Measurements from ENCODE around the gene SIGLEC7. TPM values are rescaled to one million over a fixed set of nuclear protein-coding genes. Genes with fewer than 3 reads are reported as not detected.

The SIGLEC7 gene
- total RNA-seq, 4 donors from 2014 or later, result 0.19 to 2.2 (median 0.92) TPM; not detected in 1

DNA sequence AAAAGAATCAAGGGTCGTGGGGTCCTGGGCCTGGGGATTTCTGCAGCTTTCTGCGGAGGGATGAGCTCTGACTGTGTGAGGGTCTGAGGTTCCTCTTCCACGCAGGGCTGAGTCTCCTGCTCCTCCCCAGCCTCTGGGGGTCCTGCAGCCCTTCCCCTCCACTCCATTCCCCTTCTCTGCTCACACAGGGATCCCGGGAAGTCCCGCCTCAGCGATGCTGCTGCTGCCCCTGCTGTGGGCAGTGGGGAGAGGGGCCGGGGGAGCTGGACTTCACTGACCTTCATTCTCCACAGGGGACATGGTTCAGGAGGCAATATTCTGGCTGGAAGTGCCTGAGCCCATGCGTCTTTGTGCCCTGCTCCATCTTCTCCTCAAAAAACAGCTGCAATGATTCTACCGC, 56.5 kb downstream of the SIGLEC7 start:
- no peak for TF ChIP-seq EP300 (IDR thresholded peaks at IDR 0.05)
- no peak for TF ChIP-seq POLR2AphosphoS5 (IDR thresholded peaks at IDR 0.05)
- no peak for TF ChIP-seq POLR2A (IDR thresholded peaks at IDR 0.05; ENCODE audit: low read depth)
- TF ChIP-seq CTCF (IDR thresholded peaks at IDR 0.05), result no peak
- WGBS, result 59% methylated on average over 9 of the region's 9 CpGs
- intact Hi-C loops (cut with DNase I), result no loop called here
- no peak overlapping the region for H3K4me3 ChIP-seq
- peaks cover 0 to 58% (median 0%) of the 10 kb centered on the region in 4 donors for H3K27me3 ChIP-seq
- H3K27ac ChIP-seq (replicated peaks in 1 of 4), result no peak overlapping the region
- H3K4me1 ChIP-seq, result no peaks in the 10 kb centered on the region
- DNase-seq (ENCODE audit: extremely low spot score), result no peak
- no peaks in the 10 kb centered on the region for H3K9me3 ChIP-seq
- H3K36me3 ChIP-seq, result no peaks in the 10 kb centered on the region

DNA sequence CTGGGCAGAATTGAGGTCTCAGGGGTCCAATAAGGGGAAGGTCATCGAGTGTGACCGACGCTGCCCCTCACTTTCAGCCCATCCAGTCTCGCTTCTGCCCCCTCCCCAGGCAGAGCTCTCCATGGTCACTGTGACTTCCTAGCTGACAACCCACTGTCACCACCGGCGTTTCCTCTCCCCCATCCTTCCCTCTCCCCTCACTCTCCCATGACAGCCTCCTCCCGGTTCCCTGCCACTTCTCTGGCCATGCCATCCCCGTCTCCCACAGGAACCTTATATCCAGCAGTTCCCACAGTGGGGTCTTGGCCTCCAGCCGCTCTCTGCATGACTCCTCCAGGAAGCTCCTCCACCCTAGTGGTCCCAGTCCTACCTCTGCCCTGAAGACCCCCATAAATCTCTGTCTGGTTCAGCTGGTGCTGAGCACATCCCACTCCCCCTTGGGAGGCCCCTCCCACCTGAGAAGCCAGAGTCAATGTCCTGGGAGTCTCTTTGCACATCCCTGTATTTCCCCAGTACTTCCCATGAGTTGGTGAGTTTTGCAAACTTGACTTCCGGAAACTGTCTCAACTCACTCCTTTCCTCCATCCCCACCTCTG, 58.1 kb downstream of the SIGLEC7 start:
- DNase-seq (ENCODE audit: extremely low spot score), result no peak
- peaks cover 0 to 56% (median 0%) of the 10 kb centered on the region in 4 donors for H3K27me3 ChIP-seq
- intact Hi-C loops (cut with DNase I), result no loop called here
- H3K9me3 ChIP-seq, result no peaks in the 10 kb centered on the region
- H3K27ac ChIP-seq (replicated peaks in 1 of 4), result no peak overlapping the region
- H3K36me3 ChIP-seq, result no peaks in the 10 kb centered on the region
- no peaks in the 10 kb centered on the region for H3K4me1 ChIP-seq
- no peak overlapping the region for H3K4me3 ChIP-seq
- 62% methylated on average over 10 of the region's 10 CpGs for WGBS
- TF ChIP-seq POLR2AphosphoS5 (IDR thresholded peaks at IDR 0.05) (no peak), CTCF (IDR thresholded peaks at IDR 0.05) (no peak), EP300 (IDR thresholded peaks at IDR 0.05) (no peak), POLR2A (IDR thresholded peaks at IDR 0.05; ENCODE audit: low read depth) (no peak)

DNA sequence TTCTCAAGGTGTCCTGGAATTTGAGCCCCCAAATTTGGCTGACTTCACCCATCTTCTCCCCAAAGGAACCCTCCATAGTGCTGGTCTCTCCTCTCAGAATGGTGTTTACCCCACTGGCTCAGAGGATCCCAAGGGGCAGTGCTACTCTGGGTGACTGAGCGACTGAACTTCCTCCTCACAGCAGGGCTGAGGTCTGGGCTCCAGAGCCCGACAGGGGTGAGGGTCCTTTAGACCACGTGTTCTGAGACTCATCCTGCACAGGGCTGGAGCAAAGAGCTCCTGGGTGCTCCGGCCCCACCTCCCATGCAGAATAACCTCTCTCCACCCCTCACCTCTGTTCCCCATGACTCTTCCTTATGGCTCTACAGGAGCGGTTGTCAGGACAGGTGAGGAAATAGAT, 59.6 kb downstream of the SIGLEC7 start:
- H3K9me3 ChIP-seq, result no peaks in the 10 kb centered on the region
- no peaks in the 10 kb centered on the region for H3K36me3 ChIP-seq
- H3K27me3 ChIP-seq, result peaks cover 0 to 49% (median 0%) of the 10 kb centered on the region in 4 donors
- 60% methylated on average over 4 of the region's 5 CpGs for WGBS
- intact Hi-C loops (cut with DNase I), result no loop called here
- no peak overlapping the region for H3K27ac ChIP-seq (replicated peaks in 1 of 4)
- no peaks in the 10 kb centered on the region for H3K4me1 ChIP-seq
- no peak for DNase-seq (ENCODE audit: extremely low spot score)
- TF ChIP-seq POLR2AphosphoS5 (IDR thresholded peaks at IDR 0.05) (no peak), CTCF (IDR thresholded peaks at IDR 0.05) (no peak), EP300 (IDR thresholded peaks at IDR 0.05) (no peak), POLR2A (IDR thresholded peaks at IDR 0.05; ENCODE audit: low read depth) (no peak)
- H3K4me3 ChIP-seq, result no peak overlapping the region

Other genes starting within 250 kb of the SIGLEC7 start
- gene KLK4, start 230.9 kb upstream of the SIGLEC7 start, total RNA-seq, result not detected
- not detected for gene KLK5, start 189.3 kb upstream of the SIGLEC7 start, total RNA-seq
- gene KLK6, start 172.7 kb upstream of the SIGLEC7 start, total RNA-seq, result not detected
- gene KLK7, start 158.4 kb upstream of the SIGLEC7 start, total RNA-seq, result under 1 TPM in 2 of 4 donors, not detected in 2; 0.32 to 0.33 TPM
- gene KLK8, start 140.7 kb upstream of the SIGLEC7 start, total RNA-seq, result not detected
- not detected for gene KLK10, start 122.6 kb upstream of the SIGLEC7 start, total RNA-seq
- not detected for gene KLK11, start 115.7 kb upstream of the SIGLEC7 start, total RNA-seq
- not detected for gene KLK12, start 107.3 kb upstream of the SIGLEC7 start, total RNA-seq
- gene KLK13, start 77.2 kb upstream of the SIGLEC7 start, total RNA-seq, result not detected
- under 1 TPM in 1 of 4 donors, not detected in 3; 0.52 TPM for gene KLK14, start 59.4 kb upstream of the SIGLEC7 start, total RNA-seq
- gene CTU1, start 33.9 kb upstream of the SIGLEC7 start, total RNA-seq, result 10 to 100 TPM in 3 of 4 donors, 1 to 10 TPM in 1; 7.1 to 18.9 (median 13.7) TPM
- 1 to 10 TPM; 2.0 to 9.4 (median 3.5) TPM for gene SIGLEC9, start 17.4 kb upstream of the SIGLEC7 start, total RNA-seq
- gene CD33, start 82.8 kb downstream of the SIGLEC7 start, total RNA-seq, result 1 to 10 TPM; 3.0 to 9.9 (median 5.5) TPM
- gene SIGLECL1, start 108.8 kb downstream of the SIGLEC7 start, total RNA-seq, result not detected
- gene IGLON5, start 169.3 kb downstream of the SIGLEC7 start, total RNA-seq, result under 1 TPM in 1 of 4 donors, not detected in 3; 0.17 TPM
- gene VSIG10L, start 199.8 kb downstream of the SIGLEC7 start, total RNA-seq, result 1 to 10 TPM; 1.3 to 3.4 (median 2.2) TPM
- 100 to 1,000 TPM in 2 of 4 donors, 10 to 100 TPM in 2; 86.3 to 121 (median 106) TPM for gene ETFB, start 224.1 kb downstream of the SIGLEC7 start, total RNA-seq
- not detected for gene CLDND2, start 226.7 kb downstream of the SIGLEC7 start, total RNA-seq
- 1 to 10 TPM in 3 of 4 donors, not detected in 1; 1.5 to 4.1 (median 2.4) TPM for gene NKG7, start 230.4 kb downstream of the SIGLEC7 start, total RNA-seq
- not detected for gene LIM2, start 245.7 kb downstream of the SIGLEC7 start, total RNA-seq
- gene C19orf84, start 248.3 kb downstream of the SIGLEC7 start, total RNA-seq, result not detected

Data from esophagus muscularis mucosa (tissue), 4 donors.